ENCODE results near the gene IL36A. TPM values are rescaled to one million over a fixed set of nuclear protein-coding genes. Genes with fewer than 3 reads are reported as not detected.

Gene IL36A
- total and polyA plus RNA-seq, 9 of the 15 experiments (the other 6 are each of a cell fraction or from before 2014, with no cell fraction given): not detected

GRCh38 chr2:112980537-112980936, 24.7 kb upstream of the IL36A start:
- no peak for DNase-seq (ENCODE audit: extremely low read depth in 1 of 4, low spot score in 3 of 4)
- BruUV-seq (replicated peaks): no TSS peak
- intact Hi-C loops (cut with micrococcal nuclease) (no loop called here), in situ Hi-C loops (cut with MboI) (no loop called here)
- TF ChIP-seq MTA1 (IDR thresholded peaks at IDR 0.05; ENCODE audit: borderline replicate concordance) (no peak), SREBF2 (CRISPR knock-in tag; IDR thresholded peaks at IDR 0.05) (no peak), GABPA (tag; conservative IDR thresholded peaks at IDR 0.05; ENCODE audit: low read depth) (no peak), MIER1 (IDR thresholded peaks at IDR 0.05; ENCODE audit: low read depth) (no peak), ZNF551 (CRISPR knock-in tag; IDR thresholded peaks at IDR 0.05) (no peak), NRF1 (conservative IDR thresholded peaks at IDR 0.05 in 1 of 2, IDR thresholded peaks at IDR 0.05 in 1 of 2) (no peak), SP1 (CRISPR knock-in tag; IDR thresholded peaks at IDR 0.05) (no peak), CCNT2 (IDR thresholded peaks at IDR 0.05; ENCODE audit: borderline replicate concordance, extremely low read depth, insufficient read length, low read depth, low read length) (no peak), ILK (tag; IDR thresholded peaks at IDR 0.05; ENCODE audit: borderline replicate concordance, low read depth) (no peak), POLR2AphosphoS2 (IDR thresholded peaks at IDR 0.05; ENCODE audit: low read length) (no peak), RBM39 (optimal IDR thresholded peaks at IDR 0.05; ENCODE audit: low read depth, low read length) (no peak), CLOCK (CRISPR knock-in tag; IDR thresholded peaks at IDR 0.05; ENCODE audit: borderline replicate concordance) (no peak), ATF2 (CRISPR knock-in tag; IDR thresholded peaks at IDR 0.05) (no peak), HMG20A (CRISPR knock-in tag; conservative IDR thresholded peaks at IDR 0.05) (no peak), U2AF2 (optimal IDR thresholded peaks at IDR 0.05; ENCODE audit: low read depth, low read length) (no peak), ZNF766 (CRISPR knock-in tag; conservative IDR thresholded peaks at IDR 0.05) (no peak), NR2C2 (CRISPR knock-in tag; IDR thresholded peaks at IDR 0.05) (no peak), NR2C2 (tag; IDR thresholded peaks at IDR 0.05) (no peak)
- no peaks in the 10 kb centered on the region for H3K4me1 ChIP-seq (replicated peaks in 1 of 2; ENCODE audit: control insufficient read depth in 2 of 2, insufficient read depth in 2 of 2, low read length in 2 of 2)
- no peaks in the 10 kb centered on the region for H3K36me3 ChIP-seq (ENCODE audit: control insufficient read depth, insufficient read depth, low read length)
- no peak overlapping the region for H3K4me2 ChIP-seq (ENCODE audit: insufficient read depth, low read length)
- no peak overlapping the region for H3K27ac ChIP-seq (ENCODE audit: extremely low read depth, low read depth, low read length)
- no peak overlapping the region for H3K4me3 ChIP-seq
- ChIA-PET POLR2A (interaction anchor here (1.0 kb wide), 1 partner anchor 12 kb away, joined by 3 read pairs; no protein-coding TSS in a partner anchor), CTCF (ENCODE audit: low intra/inter-chr PET ratio) (no interaction called here)
- H3K9me3 ChIP-seq (replicated peaks; ENCODE audit: control insufficient read depth, insufficient read depth, low read depth, low read length): no peaks in the 10 kb centered on the region
- WGBS (ENCODE audit: insufficient coverage, low coverage, missing lambda C conversion rate): 0% methylated on average over 1 of the region's 1 CpG
- no peak for FAIRE-seq
- H3K79me2 ChIP-seq (ENCODE audit: control insufficient read depth, insufficient read depth, low read length): no peaks in the 10 kb centered on the region
- H4K20me1 ChIP-seq (replicated peaks; ENCODE audit: control insufficient read depth, insufficient read depth, low read length): no peaks in the 10 kb centered on the region
- H3K9ac ChIP-seq (ENCODE audit: insufficient read depth in 1 of 2, low read depth in 2 of 2, low read length in 2 of 2): no peak overlapping the region
- H3K9me1 ChIP-seq (ENCODE audit: control insufficient read depth, insufficient read depth, low read length): no peaks in the 10 kb centered on the region
- no peak for ATAC-seq
- no peak overlapping the region for H2AFZ ChIP-seq (ENCODE audit: low read depth, low read length)
- H3K27me3 ChIP-seq (ENCODE audit: control insufficient read depth in 2 of 2, insufficient read depth in 2 of 2, low read length in 2 of 2): peaks cover 16 to 29% of the 10 kb centered on the region in 2 experiments; a peak in 4 of 5 replicates
